NCI-H69 (cell line): ENCODE data around the gene ADRM1.

ENCODE experiments used
- DNase-seq: peaks from one replicate; lab custom pipeline; 2025; lab: John Stamatoyannopoulos, UW

ADRM1 gene

GRCh38 chr20:62325172-62325905 is 22.5 kb downstream of the ADRM1 start:
- no peak for DNase-seq

- no peak for DNase-seq
Measured at GRCh38 chr20:62326559-62326958, 23.8 kb downstream of the ADRM1 start.

GRCh38 chr20:62326959-62327725 is 24.3 kb downstream of the ADRM1 start:
- no peak for DNase-seq

GRCh38 chr20:62327726-62328495 is 25.1 kb downstream of the ADRM1 start:
- DNase-seq = no peak

GRCh38 chr20:62328684-62329388 is 26.0 kb downstream of the ADRM1 start:
- DNase-seq = no peak

- no peak for DNase-seq
Measured at GRCh38 chr20:62329389-62330377, 26.9 kb downstream of the ADRM1 start.

GRCh38 chr20:62330576-62331317 is 27.9 kb downstream of the ADRM1 start:
- no peak for DNase-seq

- DNase-seq = no peak
Measured at GRCh38 chr20:62331347-62331746, 28.6 kb downstream of the ADRM1 start.

GRCh38 chr20:62332421-62332820 is 29.6 kb downstream of the ADRM1 start:
- DNase-seq = no peak

- DNase-seq = no peak
Measured at GRCh38 chr20:62332989-62333819, 30.4 kb downstream of the ADRM1 start.

- no peak for DNase-seq
Measured at GRCh38 chr20:62333820-62334595, 31.2 kb downstream of the ADRM1 start.

GRCh38 chr20:62334881-62335280 is 32.1 kb downstream of the ADRM1 start:
- no peak for DNase-seq

- no peak for DNase-seq
Measured at GRCh38 chr20:62335532-62335931, 32.7 kb downstream of the ADRM1 start.

- DNase-seq = no peak
Measured at GRCh38 chr20:62336329-62336728, 33.5 kb downstream of the ADRM1 start.

- DNase-seq = no peak
Measured at GRCh38 chr20:62336775-62337557, 34.2 kb downstream of the ADRM1 start.

- no peak for DNase-seq
Measured at GRCh38 chr20:62337558-62338293, 34.9 kb downstream of the ADRM1 start.

GRCh38 chr20:62338294-62338620 is 35.5 kb downstream of the ADRM1 start:
- DNase-seq = no peak
